ENCODE measurements around the gene ENAH. TPM values are rescaled to one million over a fixed set of nuclear protein-coding genes. Genes with fewer than 3 reads are reported as not detected.
"Not testable (repeated sequence)": the region's sequence is repeated elsewhere in the genome, so short reads cannot be mapped to it uniquely, and the experiment has no call there.

Gene ENAH
- total RNA-seq, 2 experiments from 2014 or later, result not detected

GRCh38 chr1:225670356-225670755 lies 17.4 kb upstream of the ENAH start:
- H3K27ac Mint-ChIP-seq, result no peak overlapping the region
- ChIA-PET CTCF (no interaction called here), POLR2A (no interaction called here)
- H3K4me3 Mint-ChIP-seq, result no peak overlapping the region
- H3K27me3 Mint-ChIP-seq (ENCODE audit: low read depth), result peaks cover 9% of the 10 kb centered on the region
- H3K36me3 Mint-ChIP-seq (ENCODE audit: low read depth), result no peaks in the 10 kb centered on the region
- peaks cover 15% of the 10 kb centered on the region for H3K4me1 Mint-ChIP-seq (ENCODE audit: low read depth)
- DNase-seq (no peak), ATAC-seq (no peak)
- H3K9me3 Mint-ChIP-seq (ENCODE audit: insufficient read depth), result no peaks in the 10 kb centered on the region

DNA sequence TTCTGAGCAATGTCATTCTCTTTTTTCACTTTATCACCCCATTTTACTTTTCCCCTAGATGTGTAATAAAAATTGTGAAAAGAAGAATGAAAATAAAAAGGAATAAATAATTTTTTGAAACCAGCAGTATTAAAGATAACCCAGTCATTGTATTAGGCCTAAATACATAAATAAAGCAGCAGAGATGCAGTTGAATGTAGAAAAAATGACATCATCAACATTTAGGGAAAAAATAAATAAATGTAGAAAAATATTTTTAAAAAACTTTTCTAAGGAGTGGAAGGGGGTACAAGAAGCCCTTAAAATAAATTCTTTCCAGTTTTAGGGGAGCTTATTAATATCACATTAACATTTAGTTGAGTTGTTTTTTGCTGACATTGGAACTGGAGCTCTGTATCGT lies 15.3 kb upstream of the ENAH start:
- ChIA-PET POLR2A (no interaction called here), CTCF (no interaction called here)
- Mint-ChIP-seq H3K36me3 (ENCODE audit: low read depth) (no peaks in the 10 kb centered on the region), H3K9me3 (ENCODE audit: insufficient read depth) (no peaks in the 10 kb centered on the region), H3K4me3 (no peak overlapping the region), H3K27me3 (ENCODE audit: low read depth) (peaks cover 6% of the 10 kb centered on the region), H3K4me1 (ENCODE audit: low read depth) (peaks cover 15% of the 10 kb centered on the region), H3K27ac (no peak overlapping the region)
- no peak for ATAC-seq
- DNase-seq, result no peak

DNA sequence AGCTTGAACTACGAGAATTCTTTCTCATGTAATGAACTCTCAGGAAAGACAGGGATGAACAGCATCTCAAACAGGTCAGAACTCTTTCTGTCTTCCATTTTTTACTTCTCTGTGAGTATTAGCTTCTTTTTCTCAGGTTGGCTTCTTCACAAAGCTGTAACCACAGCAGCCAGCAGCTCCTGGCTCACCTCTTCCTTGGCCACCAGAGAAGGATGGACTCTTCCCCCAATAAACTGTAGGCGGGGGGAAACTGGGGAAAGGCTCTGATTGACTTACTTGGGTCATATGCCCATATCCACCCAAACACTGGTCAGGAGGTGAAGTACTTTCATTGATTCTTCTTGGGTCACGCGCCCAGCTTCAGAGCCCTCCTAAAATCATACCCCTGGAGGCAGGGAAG lies 14.4 kb upstream of the ENAH start:
- DNase-seq (no peak), ATAC-seq (no peak)
- H3K9me3 Mint-ChIP-seq (ENCODE audit: insufficient read depth), result no peaks in the 10 kb centered on the region
- no peaks in the 10 kb centered on the region for H3K36me3 Mint-ChIP-seq (ENCODE audit: low read depth)
- ChIA-PET POLR2A (no interaction called here), CTCF (no interaction called here)
- H3K4me3 Mint-ChIP-seq, result no peak overlapping the region
- peaks cover 15% of the 10 kb centered on the region for H3K4me1 Mint-ChIP-seq (ENCODE audit: low read depth)
- peaks cover 8% of the 10 kb centered on the region for H3K27me3 Mint-ChIP-seq (ENCODE audit: low read depth)
- H3K27ac Mint-ChIP-seq, result no peak overlapping the region

- ChIA-PET CTCF (interaction anchor here (1.1 kb wide), 1 partner anchor 192 kb away, joined by 3 read pairs; no protein-coding TSS in a partner anchor), POLR2A (no interaction called here)
- Mint-ChIP-seq H3K4me3 (no peak overlapping the region), H3K4me1 (ENCODE audit: low read depth) (peaks cover 11% of the 10 kb centered on the region), H3K36me3 (ENCODE audit: low read depth) (no peaks in the 10 kb centered on the region), H3K27me3 (ENCODE audit: low read depth) (peaks cover 12% of the 10 kb centered on the region), H3K27ac (no peak overlapping the region), H3K9me3 (ENCODE audit: insufficient read depth) (no peaks in the 10 kb centered on the region)
- ATAC-seq, result no peak
- no peak for DNase-seq
These were observed 13.6 kb upstream of the ENAH start for GRCh38 chr1:225666495-225666894.

GRCh38 chr1:225664762-225665161 lies 11.8 kb upstream of the ENAH start:
- DNase-seq, result no peak
- Mint-ChIP-seq H3K4me3 (no peak overlapping the region), H3K27ac (no peak overlapping the region), H3K36me3 (ENCODE audit: low read depth) (no peaks in the 10 kb centered on the region), H3K27me3 (ENCODE audit: low read depth) (peaks cover 12% of the 10 kb centered on the region), H3K9me3 (ENCODE audit: insufficient read depth) (no peaks in the 10 kb centered on the region), H3K4me1 (ENCODE audit: low read depth) (peaks cover 5% of the 10 kb centered on the region)
- POLR2A ChIA-PET, result no interaction called here
- no peak for ATAC-seq
- CTCF ChIA-PET, result interaction anchor here (1.2 kb wide), 1 partner anchor 10 kb away, joined by 6 read pairs; no protein-coding TSS in a partner anchor

- ATAC-seq (no peak), DNase-seq (no peak)
- Mint-ChIP-seq H3K9me3 (ENCODE audit: insufficient read depth) (no peaks in the 10 kb centered on the region), H3K4me1 (ENCODE audit: low read depth) (peaks cover 5% of the 10 kb centered on the region), H3K36me3 (ENCODE audit: low read depth) (no peaks in the 10 kb centered on the region), H3K4me3 (no peak overlapping the region), H3K27me3 (ENCODE audit: low read depth) (peaks cover 12% of the 10 kb centered on the region), H3K27ac (no peak overlapping the region)
- CTCF ChIA-PET, result no interaction called here
- POLR2A ChIA-PET, result no interaction called here
These were observed 9.2 kb upstream of the ENAH start for GRCh38 chr1:225662155-225662554.

DNA sequence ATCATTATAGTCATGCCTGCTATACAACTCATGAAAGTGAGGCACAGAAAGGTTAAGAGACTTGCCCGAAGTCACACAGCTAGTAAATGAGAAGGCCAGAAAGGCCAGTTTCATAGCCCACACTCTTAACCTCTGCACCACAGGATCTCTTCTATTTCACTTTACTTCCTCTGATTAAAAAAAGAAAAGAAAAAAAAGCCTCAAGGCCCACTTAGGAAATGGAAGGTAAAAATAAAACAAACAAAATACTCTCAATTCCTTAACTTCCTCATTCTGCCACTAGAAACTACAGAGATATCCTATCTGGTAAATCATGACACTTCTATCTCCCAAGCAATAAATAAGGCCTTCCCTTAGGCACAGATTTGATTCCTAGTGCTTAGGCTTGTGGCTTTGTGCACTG lies 7.6 kb upstream of the ENAH start:
- ATAC-seq (no peak), DNase-seq (no peak)
- no peaks in the 10 kb centered on the region for H3K9me3 Mint-ChIP-seq (ENCODE audit: insufficient read depth)
- POLR2A ChIA-PET, result no interaction called here
- no peak overlapping the region for H3K4me3 Mint-ChIP-seq
- peaks cover 5% of the 10 kb centered on the region for H3K4me1 Mint-ChIP-seq (ENCODE audit: low read depth)
- H3K27me3 Mint-ChIP-seq (ENCODE audit: low read depth), result peaks cover 12% of the 10 kb centered on the region
- CTCF ChIA-PET, result interaction anchor here (0.8 kb wide), 1 partner anchor 186 kb away, joined by 3 read pairs; no protein-coding TSS in a partner anchor
- H3K27ac Mint-ChIP-seq, result no peak overlapping the region
- no peaks in the 10 kb centered on the region for H3K36me3 Mint-ChIP-seq (ENCODE audit: low read depth)

GRCh38 chr1:225658041-225658440 lies 5.1 kb upstream of the ENAH start:
- Mint-ChIP-seq H3K27ac (no peak overlapping the region), H3K4me1 (ENCODE audit: low read depth) (peaks cover 10% of the 10 kb centered on the region), H3K27me3 (ENCODE audit: low read depth) (peaks cover 23% of the 10 kb centered on the region), H3K9me3 (ENCODE audit: insufficient read depth) (no peaks in the 10 kb centered on the region), H3K4me3 (no peak overlapping the region), H3K36me3 (ENCODE audit: low read depth) (peaks cover 2% of the 10 kb centered on the region)
- no peak for DNase-seq
- ChIA-PET POLR2A (no interaction called here), CTCF (no interaction called here)
- no peak for ATAC-seq

- ChIA-PET CTCF (no interaction called here), POLR2A (no interaction called here)
- Mint-ChIP-seq H3K4me1 (ENCODE audit: low read depth) (peaks cover 10% of the 10 kb centered on the region), H3K27ac (no peak overlapping the region), H3K4me3 (no peak overlapping the region), H3K9me3 (ENCODE audit: insufficient read depth) (no peaks in the 10 kb centered on the region), H3K36me3 (ENCODE audit: low read depth) (peaks cover 2% of the 10 kb centered on the region), H3K27me3 (ENCODE audit: low read depth) (peaks cover 23% of the 10 kb centered on the region)
- ATAC-seq (no peak), DNase-seq (no peak)
These were observed 4.6 kb upstream of the ENAH start for GRCh38 chr1:225657462-225657989.

GRCh38 chr1:225656259-225656655 lies 3.3 kb upstream of the ENAH start:
- POLR2A ChIA-PET; H3K36me3 Mint-ChIP-seq (ENCODE audit: low read depth); H3K9me3 Mint-ChIP-seq (ENCODE audit: insufficient read depth); ATAC-seq; H3K27ac Mint-ChIP-seq; H3K4me3 Mint-ChIP-seq; DNase-seq: not testable (repeated sequence)
- H3K4me1 Mint-ChIP-seq (ENCODE audit: low read depth), result peaks cover 16% of the 10 kb centered on the region
- CTCF ChIA-PET, result interaction anchor here (2.0 kb wide), 1 partner anchor 9 kb away, joined by 6 read pairs; no protein-coding TSS in a partner anchor
- peaks cover 31% of the 10 kb centered on the region for H3K27me3 Mint-ChIP-seq (ENCODE audit: low read depth)

DNA sequence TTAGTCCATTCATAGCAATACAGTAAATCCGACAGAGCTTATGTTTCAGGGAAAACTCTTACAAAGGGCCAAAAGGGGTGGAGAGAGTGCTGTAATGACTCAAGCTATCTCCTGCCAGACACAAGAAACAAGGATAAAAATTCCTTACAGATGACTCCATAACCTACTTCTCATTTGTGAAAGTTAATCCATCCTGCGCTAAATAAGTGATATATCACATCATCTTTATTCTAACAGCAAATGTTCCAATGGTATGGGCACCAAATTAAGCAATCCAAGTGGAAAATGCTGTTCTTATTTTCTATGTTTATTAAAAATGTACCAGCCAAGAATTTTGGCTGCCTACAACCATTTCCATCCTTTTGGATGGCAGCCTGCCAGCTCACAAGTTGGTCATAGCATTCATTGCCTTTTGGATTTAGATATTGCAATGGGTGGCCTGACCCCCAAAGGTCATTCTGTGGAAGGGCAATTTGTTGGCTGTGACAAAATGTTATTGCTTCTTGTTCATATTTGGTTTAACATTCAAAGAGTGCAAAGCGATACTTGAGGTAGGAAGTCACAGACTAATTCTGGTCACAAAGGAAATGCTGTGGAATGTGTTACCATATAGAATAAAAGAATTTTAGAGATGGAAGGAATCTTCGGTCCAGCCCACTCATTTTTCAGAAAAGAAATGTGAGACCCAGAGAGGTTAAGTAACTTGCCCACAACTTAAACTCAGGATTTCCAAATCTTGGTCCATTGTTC lies 2.8 kb upstream of the ENAH start:
- Mint-ChIP-seq H3K36me3 (ENCODE audit: low read depth) (peaks cover 2% of the 10 kb centered on the region), H3K4me1 (ENCODE audit: low read depth) (peaks cover 15% of the 10 kb centered on the region), H3K9me3 (ENCODE audit: insufficient read depth) (no peaks in the 10 kb centered on the region), H3K4me3 (no peak overlapping the region), H3K27ac (no peak overlapping the region), H3K27me3 (ENCODE audit: low read depth) (peaks cover 36% of the 10 kb centered on the region)
- no peak for ATAC-seq
- ChIA-PET POLR2A (no interaction called here), CTCF (interaction anchor here (0.7 to 2.0 kb wide), 5 partner anchors 9 to 183 kb away, joined by 3 to 9 read pairs (median 5); no protein-coding TSS in a partner anchor)
- DNase-seq, result no peak

DNA sequence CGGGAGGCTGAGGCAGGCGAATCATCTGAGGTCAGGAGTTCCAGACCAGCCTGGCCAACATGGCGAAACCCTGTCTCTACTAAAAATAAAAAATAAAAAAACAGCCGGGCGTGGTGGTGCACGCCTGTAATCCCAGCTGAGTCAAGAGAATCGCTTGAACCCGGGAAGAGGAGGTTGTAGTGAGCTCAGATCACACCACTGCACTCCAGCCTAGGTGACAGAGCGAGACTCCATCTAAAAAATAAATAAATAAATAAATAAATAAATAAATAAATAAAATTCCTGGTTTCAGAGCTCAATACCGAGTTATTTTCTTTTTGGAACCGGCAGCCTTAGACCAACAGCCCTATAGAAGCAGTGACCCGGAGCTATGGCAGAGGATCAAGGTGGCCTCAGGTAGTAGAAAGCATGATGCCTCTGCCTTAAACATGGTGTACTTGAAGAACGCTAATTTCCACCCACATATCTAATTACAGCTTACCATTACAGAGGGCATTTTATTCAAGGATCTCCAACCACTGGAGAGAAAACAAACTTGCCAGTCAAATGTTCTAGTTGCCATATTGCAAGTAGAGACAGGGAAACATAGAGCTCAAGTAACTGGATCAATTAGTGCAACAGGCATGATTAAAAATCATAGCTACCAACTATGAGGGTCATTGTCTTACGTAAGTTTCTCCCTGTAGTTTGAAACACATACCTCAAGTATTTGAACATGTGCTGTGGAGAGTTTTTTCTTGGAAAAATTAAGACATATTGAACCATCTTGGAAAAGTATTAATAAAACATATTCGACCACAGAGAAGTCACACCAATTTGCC lies 2.0 kb upstream of the ENAH start:
- ATAC-seq (no peak), DNase-seq (no peak)
- Mint-ChIP-seq H3K27me3 (ENCODE audit: low read depth) (peaks cover 41% of the 10 kb centered on the region), H3K4me3 (no peak overlapping the region), H3K9me3 (ENCODE audit: insufficient read depth) (no peaks in the 10 kb centered on the region), H3K4me1 (ENCODE audit: low read depth) (peaks cover 11% of the 10 kb centered on the region), H3K36me3 (ENCODE audit: low read depth) (peaks cover 2% of the 10 kb centered on the region), H3K27ac (no peak overlapping the region)
- CTCF ChIA-PET, result interaction anchor here (0.7 to 2.0 kb wide), 5 partner anchors 10 to 182 kb away, joined by 3 to 9 read pairs (median 5); no protein-coding TSS in a partner anchor
- POLR2A ChIA-PET, result no interaction called here

Data from activated CD8-positive, alpha-beta T cell treated with anti-CD3 and anti-CD28 coated beads, Interleukin-2, amount 10 ng/mL, durations not matched to agents 7 days and 5 days (primary cell).